GM12878 (cell line): Measurements from ENCODE around the gene PARP16. TPM values are rescaled to one million over a fixed set of nuclear protein-coding genes. Genes with fewer than 3 reads are reported as not detected.

ENCODE experiments used
- ATAC-seq: fragments of 200-7000 bp; cut with Tn5 transposase; 3 replicates; pipeline ENCODE4 v1.9.1; 2020; ENCODE audit warnings: mild to moderate bottlenecking, moderate library complexity
- BruUV-seq: library from RNA; stranded (reverse); fragments of 400-500 nt; replicated peaks from 2 replicates; lab custom pipeline; 2021; lab: Mats Ljungman, UMichigan
- CTCF ChIA-PET: fragments of 300-600 bp; sonication (Branson Sonifier 250); formaldehyde crosslinking; extraction: SDS; loops from one replicate; lab custom pipeline; 2021; ENCODE audit warnings: inconsistent platforms; lab: Yijun Ruan, JAX
- POLR2A ChIA-PET: fragments of 350-600 bp; formaldehyde crosslinking; extraction: SDS; loops from one replicate; lab custom pipeline; 2021; ENCODE audit warnings: inconsistent platforms; lab: Charles Lee
- RAD21 ChIA-PET: fragments of 300-600 bp; sonication (Branson Sonifier 250); formaldehyde crosslinking; loops from one replicate; lab custom pipeline; 2023; ENCODE audit warnings: antibody characterized with exemption; ENCODE audit not compliant: unreplicated experiment; lab: Charles Lee
- SMC1A ChIA-PET: fragments of 300-600 bp; sonication (Branson Sonifier 250); formaldehyde crosslinking; loops from one replicate; lab custom pipeline; 2023; ENCODE audit not compliant: unreplicated experiment, uncharacterized antibody; lab: Charles Lee
- DNase-seq: peaks from one replicate; pipeline ENCODE4 v3.0.0-alpha.2; 2011; ENCODE audit warnings: low read depth, low spot score
- FAIRE-seq: peaks from 3 replicates; lab custom pipeline; 2011; peaks lifted over from hg19 to GRCh38; lab: Jason Lieb, UNC
- H2AFZ ChIP-seq: 2 replicates; pipeline ENCODE4 v1.6.0; 2011; ENCODE audit warnings: low read depth, low read length, control low read depth; ENCODE audit not compliant: control insufficient read depth
- H3K27ac ChIP-seq: 2 replicates; pipeline ENCODE4 v1.5.1; 2011; ENCODE audit warnings: control low read depth; ENCODE audit not compliant: control insufficient read depth, insufficient read depth
- H3K27me3 ChIP-seq, 2 experiments: replicated peaks in 1 of 2; 2 replicates each; pipeline versions ENCODE4 v1.6.0 to v1.6.1; 2011; ENCODE audit warnings: low read length in 1 of 2; ENCODE audit not compliant: control insufficient read depth in 2 of 2, insufficient read depth in 2 of 2
- H3K36me3 ChIP-seq, 2 experiments: 2 replicates each; pipeline ENCODE4 v1.5.1; 2011; ENCODE audit warnings: low read length in 1 of 2; ENCODE audit not compliant: control insufficient read depth in 2 of 2, insufficient read depth in 2 of 2
- H3K4me1 ChIP-seq: 2 replicates; pipeline ENCODE4 v1.6.1; 2011; ENCODE audit warnings: mild to moderate bottlenecking, low read length, moderate library complexity, mixed read lengths; ENCODE audit not compliant: control insufficient read depth, insufficient read depth
- H3K4me2 ChIP-seq: 2 replicates; pipeline ENCODE4 v1.6.0; 2011; ENCODE audit warnings: control low read depth; ENCODE audit not compliant: control insufficient read depth, insufficient read depth
- H3K4me3 ChIP-seq: fragments of 200-600 bp; sonication (generic); 2 replicates; pipeline ENCODE4 v1.5.1; 2016
- H3K79me2 ChIP-seq: 2 replicates; pipeline ENCODE4 v1.6.0; 2011; ENCODE audit warnings: low read length; ENCODE audit not compliant: control insufficient read depth, insufficient read depth
- H3K9ac ChIP-seq: 2 replicates; pipeline ENCODE4 v1.8.0; 2011; ENCODE audit warnings: low read length, control low read depth, mixed read lengths; ENCODE audit not compliant: control insufficient read depth, insufficient read depth
- H3K9me3 ChIP-seq: replicated peaks from 3 replicates; pipeline ENCODE4 v1.5.1; 2011; ENCODE audit warnings: mild to moderate bottlenecking, low read length; ENCODE audit not compliant: control insufficient read depth, insufficient read depth
- H4K20me1 ChIP-seq: 2 replicates; pipeline ENCODE4 v1.6.0; 2011; ENCODE audit not compliant: control insufficient read depth, insufficient read depth
- HDGF ChIP-seq: fragments of 450-650 bp; IDR thresholded peaks from 2 replicates; pipeline ENCODE4 v1.6.1; 2016; ENCODE audit warnings: antibody characterized with exemption
- YBX1 ChIP-seq: fragments of 450-650 bp; IDR thresholded peaks from 2 replicates; pipeline ENCODE4 v1.6.1; 2016; ENCODE audit warnings: antibody characterized with exemption
- WGBS: methylation state at CpG from one replicate; pipeline ENCODE4 v1.1.6; 2016; ENCODE audit warnings: low lambda C conversion rate; ENCODE audit not compliant: insufficient replicate concordance, insufficient coverage; ENCODE audit errors: missing lambda C conversion rate; 5-methylcytosine and 5-hydroxymethylcytosine counted together
- in situ Hi-C: fragments of 300-500 bp; cut with MboI; formaldehyde crosslinking; loops from 9 replicates; pipeline ENCODE4 v1.14.3; 2018; ENCODE audit warnings: mixed read lengths
- intact Hi-C: fragments of 100-400 bp; cut with micrococcal nuclease; formaldehyde crosslinking; loops from one replicate; pipeline ENCODE4 v1.14.2; 2022; ENCODE audit not compliant: unreplicated experiment
- polyA plus RNA-seq, 11 experiments: library from polyadenylated mRNA; depleted of rRNA in 4 of 11; unstranded in 6 of 11; stranded (reverse) in 5 of 11; fragments of >200 nt; fragmentation: Nextera tagmentation in 4 of 11; fragmentation: Illumina TruSeq in 1 of 11; extraction: Ambion mirVana in 4 of 11; extraction: Trizol in 1 of 11; gene quantifications; 1 replicate in 1 of 11; 2 replicates in 10 of 11; pipeline versions ENCODE4 v1.2.1 to v1.2.3, GENCODE V29; 2011 to 2016; ENCODE audit warnings: inconsistent platforms in 2 of 11, missing spikeins in 2 of 11, low read depth in 1 of 11
- total RNA-seq, 4 experiments: library from RNA; depleted of rRNA in 3 of 4; stranded (reverse); fragments of >200 nt in 3 of 4; fragmentation: Illumina TruSeq in 1 of 4; extraction: Trizol in 1 of 4; gene quantifications; 2 replicates each; pipeline versions ENCODE4 v1.2.1 to v1.2.3, GENCODE V29; 2013 to 2021
- TF ChIP-seq, protein P1 (sequence below): IDR thresholded peaks from 2 replicates; pipeline ENCODE4 v1.6.1; 2012; ENCODE audit warnings: improper control_type of control experiment, low read depth, low read length; ENCODE audit not compliant: insufficient replicate concordance
- TF ChIP-seq, protein P2 (sequence below): fragments of 450-650 bp; IDR thresholded peaks from 2 replicates; pipeline ENCODE4 v1.6.1; 2017; ENCODE audit warnings: mild to moderate bottlenecking, moderate library complexity

The PARP16 gene
- total and polyA plus RNA-seq, 10 of the 15 experiments (the other 5 are each of a cell fraction or from before 2014, with no cell fraction given), result 4.9 to 15.7 (median 9.9) TPM

DNA sequence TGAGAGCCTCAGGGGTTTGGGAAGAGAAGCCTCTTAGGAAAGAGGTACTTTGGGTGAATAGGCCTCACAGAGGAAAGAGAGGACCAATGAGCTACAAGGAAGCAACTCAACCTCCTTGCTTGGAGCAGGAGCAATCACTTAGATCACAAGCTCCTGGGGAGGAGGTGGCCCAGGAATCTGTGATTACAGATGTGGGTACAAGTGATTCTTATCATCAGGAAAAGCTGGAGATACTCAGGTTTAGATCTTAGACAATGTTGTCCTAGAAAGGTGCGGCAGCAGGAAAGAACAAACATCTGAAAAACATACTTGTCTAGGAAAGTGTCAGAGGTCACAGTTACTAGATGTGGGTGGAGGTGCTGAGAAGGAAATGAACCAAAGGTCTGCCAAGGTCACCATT is 8.2 kb downstream of the PARP16 start (continued):
- TF ChIP-seq, protein P1, sequence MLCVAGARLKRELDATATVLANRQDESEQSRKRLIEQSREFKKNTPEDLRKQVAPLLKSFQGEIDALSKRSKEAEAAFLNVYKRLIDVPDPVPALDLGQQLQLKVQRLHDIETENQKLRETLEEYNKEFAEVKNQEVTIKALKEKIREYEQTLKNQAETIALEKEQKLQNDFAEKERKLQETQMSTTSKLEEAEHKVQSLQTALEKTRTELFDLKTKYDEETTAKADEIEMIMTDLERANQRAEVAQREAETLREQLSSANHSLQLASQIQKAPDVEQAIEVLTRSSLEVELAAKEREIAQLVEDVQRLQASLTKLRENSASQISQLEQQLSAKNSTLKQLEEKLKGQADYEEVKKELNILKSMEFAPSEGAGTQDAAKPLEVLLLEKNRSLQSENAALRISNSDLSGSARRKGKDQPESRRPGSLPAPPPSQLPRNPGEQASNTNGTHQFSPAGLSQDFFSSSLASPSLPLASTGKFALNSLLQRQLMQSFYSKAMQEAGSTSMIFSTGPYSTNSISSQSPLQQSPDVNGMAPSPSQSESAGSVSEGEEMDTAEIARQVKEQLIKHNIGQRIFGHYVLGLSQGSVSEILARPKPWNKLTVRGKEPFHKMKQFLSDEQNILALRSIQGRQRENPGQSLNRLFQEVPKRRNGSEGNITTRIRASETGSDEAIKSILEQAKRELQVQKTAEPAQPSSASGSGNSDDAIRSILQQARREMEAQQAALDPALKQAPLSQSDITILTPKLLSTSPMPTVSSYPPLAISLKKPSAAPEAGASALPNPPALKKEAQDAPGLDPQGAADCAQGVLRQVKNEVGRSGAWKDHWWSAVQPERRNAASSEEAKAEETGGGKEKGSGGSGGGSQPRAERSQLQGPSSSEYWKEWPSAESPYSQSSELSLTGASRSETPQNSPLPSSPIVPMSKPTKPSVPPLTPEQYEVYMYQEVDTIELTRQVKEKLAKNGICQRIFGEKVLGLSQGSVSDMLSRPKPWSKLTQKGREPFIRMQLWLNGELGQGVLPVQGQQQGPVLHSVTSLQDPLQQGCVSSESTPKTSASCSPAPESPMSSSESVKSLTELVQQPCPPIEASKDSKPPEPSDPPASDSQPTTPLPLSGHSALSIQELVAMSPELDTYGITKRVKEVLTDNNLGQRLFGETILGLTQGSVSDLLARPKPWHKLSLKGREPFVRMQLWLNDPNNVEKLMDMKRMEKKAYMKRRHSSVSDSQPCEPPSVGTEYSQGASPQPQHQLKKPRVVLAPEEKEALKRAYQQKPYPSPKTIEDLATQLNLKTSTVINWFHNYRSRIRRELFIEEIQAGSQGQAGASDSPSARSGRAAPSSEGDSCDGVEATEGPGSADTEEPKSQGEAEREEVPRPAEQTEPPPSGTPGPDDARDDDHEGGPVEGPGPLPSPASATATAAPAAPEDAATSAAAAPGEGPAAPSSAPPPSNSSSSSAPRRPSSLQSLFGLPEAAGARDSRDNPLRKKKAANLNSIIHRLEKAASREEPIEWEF, result no peak
- TF ChIP-seq HDGF (no peak), YBX1 (no peak)

DNA sequence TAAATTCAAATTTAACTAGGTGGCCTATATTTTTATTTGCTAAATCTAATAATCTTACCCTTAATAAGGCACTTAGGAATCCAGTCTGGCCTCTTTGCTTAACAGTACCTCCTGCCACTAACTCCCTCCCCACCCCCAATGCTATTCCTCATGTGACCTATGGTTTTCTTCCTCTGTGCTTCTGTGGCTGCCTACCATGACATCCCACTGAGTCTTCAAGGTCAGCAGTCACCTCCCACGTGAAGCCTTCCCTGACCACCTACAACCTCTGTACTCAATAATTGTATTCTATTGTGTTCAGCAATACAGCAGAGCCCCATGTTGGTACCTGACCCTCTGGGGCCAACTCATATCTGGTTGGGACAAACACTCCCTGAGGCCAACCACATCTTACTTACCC is 9.7 kb downstream of the PARP16 start:
- H3K4me2 ChIP-seq, result no peak overlapping the region
- FAIRE-seq, result no peak
- no peak for ATAC-seq
- no peak overlapping the region for H3K27ac ChIP-seq
- no peak for DNase-seq
- H3K4me1 ChIP-seq, result no peaks in the 10 kb centered on the region
- RAD21 ChIA-PET, result interaction anchor here (0.7 kb wide), 1 partner anchor 12 kb away, joined by 3 read pairs; no protein-coding TSS in a partner anchor
- in situ Hi-C loops, result no loop called here
- BruUV-seq, result no TSS peak
- SMC1A ChIA-PET, result interaction anchor here (0.9 to 1.8 kb wide), 3 partner anchors 9 to 162 kb away, joined by 3 to 7 read pairs (median 3); partner anchors contain the start of genes PARP16 and UBAP1L
- TF ChIP-seq, protein P2, sequence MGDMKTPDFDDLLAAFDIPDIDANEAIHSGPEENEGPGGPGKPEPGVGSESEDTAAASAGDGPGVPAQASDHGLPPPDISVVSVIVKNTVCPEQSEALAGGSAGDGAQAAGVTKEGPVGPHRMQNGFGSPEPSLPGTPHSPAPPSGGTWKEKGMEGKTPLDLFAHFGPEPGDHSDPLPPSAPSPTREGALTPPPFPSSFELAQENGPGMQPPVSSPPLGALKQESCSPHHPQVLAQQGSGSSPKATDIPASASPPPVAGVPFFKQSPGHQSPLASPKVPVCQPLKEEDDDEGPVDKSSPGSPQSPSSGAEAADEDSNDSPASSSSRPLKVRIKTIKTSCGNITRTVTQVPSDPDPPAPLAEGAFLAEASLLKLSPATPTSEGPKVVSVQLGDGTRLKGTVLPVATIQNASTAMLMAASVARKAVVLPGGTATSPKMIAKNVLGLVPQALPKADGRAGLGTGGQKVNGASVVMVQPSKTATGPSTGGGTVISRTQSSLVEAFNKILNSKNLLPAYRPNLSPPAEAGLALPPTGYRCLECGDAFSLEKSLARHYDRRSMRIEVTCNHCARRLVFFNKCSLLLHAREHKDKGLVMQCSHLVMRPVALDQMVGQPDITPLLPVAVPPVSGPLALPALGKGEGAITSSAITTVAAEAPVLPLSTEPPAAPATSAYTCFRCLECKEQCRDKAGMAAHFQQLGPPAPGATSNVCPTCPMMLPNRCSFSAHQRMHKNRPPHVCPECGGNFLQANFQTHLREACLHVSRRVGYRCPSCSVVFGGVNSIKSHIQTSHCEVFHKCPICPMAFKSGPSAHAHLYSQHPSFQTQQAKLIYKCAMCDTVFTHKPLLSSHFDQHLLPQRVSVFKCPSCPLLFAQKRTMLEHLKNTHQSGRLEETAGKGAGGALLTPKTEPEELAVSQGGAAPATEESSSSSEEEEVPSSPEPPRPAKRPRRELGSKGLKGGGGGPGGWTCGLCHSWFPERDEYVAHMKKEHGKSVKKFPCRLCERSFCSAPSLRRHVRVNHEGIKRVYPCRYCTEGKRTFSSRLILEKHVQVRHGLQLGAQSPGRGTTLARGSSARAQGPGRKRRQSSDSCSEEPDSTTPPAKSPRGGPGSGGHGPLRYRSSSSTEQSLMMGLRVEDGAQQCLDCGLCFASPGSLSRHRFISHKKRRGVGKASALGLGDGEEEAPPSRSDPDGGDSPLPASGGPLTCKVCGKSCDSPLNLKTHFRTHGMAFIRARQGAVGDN, result no peak
- TF ChIP-seq, all 136 proteins: peak for 0
- Histone ChIP-seq H3K4me3 (no peak overlapping the region), H3K9ac (no peak overlapping the region), H3K79me2 (no peaks in the 10 kb centered on the region), H4K20me1 (no peaks in the 10 kb centered on the region), H3K36me3 (no peaks in the 10 kb centered on the region), H3K9me3 (no peaks in the 10 kb centered on the region), H2AFZ (no peak overlapping the region), H3K27me3 (no peaks in the 10 kb centered on the region)
- WGBS, result 0% methylated on average over 1 of the region's 1 CpG
- ChIA-PET CTCF (interaction anchor here (4.0 kb wide), 1 partner anchor 9 kb away, joined by 21 read pairs; the partner anchor contains the start of gene PARP16), POLR2A (interaction anchor here (1.4 kb wide), 1 partner anchor 10 kb away, joined by 8 read pairs; the partner anchor contains the start of gene PARP16)
- intact Hi-C loops, result no loop called here
